CD4-positive, alpha-beta T cell treated with Interleukin-15 for 1 hour (primary cell): ENCODE data around the gene GHR.

Experiments used
- DNase-seq: peaks from one replicate; pipeline ENCODE4 v3.0.0-alpha.2; 2020

GHR gene

GRCh38 chr5:42745856-42746255 lies 322.6 kb downstream of the GHR start:
- DNase-seq: no peak

GRCh38 chr5:42749020-42749419 lies 325.8 kb downstream of the GHR start:
- no peak for DNase-seq

GRCh38 chr5:42750507-42750906 lies 327.3 kb downstream of the GHR start:
- no peak for DNase-seq

GRCh38 chr5:42751044-42751443 lies 327.8 kb downstream of the GHR start:
- no peak for DNase-seq

GRCh38 chr5:42753099-42753498 lies 329.9 kb downstream of the GHR start:
- no peak for DNase-seq

GRCh38 chr5:42756606-42757601 lies 333.7 kb downstream of the GHR start, which contains the start of gene CCDC152:
CCDC152 (plus strand) TSS chr5:42756818; CDS start chr5:42759122, 2,304 bp downstream.
- peak; percentile 32 for DNase-seq

- DNase-seq: no peak
Measured at GRCh38 chr5:42759456-42759855, 336.2 kb downstream of the GHR start.

GRCh38 chr5:42760426-42760825 lies 337.2 kb downstream of the GHR start:
- no peak for DNase-seq

GRCh38 chr5:42761791-42762190 lies 338.6 kb downstream of the GHR start:
- DNase-seq: no peak

- no peak for DNase-seq
Measured at GRCh38 chr5:42767491-42768105, 344.4 kb downstream of the GHR start.

- DNase-seq: no peak
Measured at GRCh38 chr5:42768106-42768504, 344.9 kb downstream of the GHR start.

- no peak for DNase-seq
Measured at GRCh38 chr5:42770003-42770402, 346.8 kb downstream of the GHR start.
